HG03103 (cell line): ENCODE measurements around the gene GOLGA6B.
"Not testable (repeated sequence)": the region's sequence is repeated elsewhere in the genome, so short reads cannot be mapped to it uniquely, and the experiment has no call there.

Experiments
- ATAC-seq: cut with Tn5 transposase; IDR thresholded peaks from one replicate; pipeline ENCODE4 v1.9.1; 2021; ENCODE audit warnings: low read depth; ENCODE audit not compliant: unreplicated experiment

GOLGA6B gene, protein sequence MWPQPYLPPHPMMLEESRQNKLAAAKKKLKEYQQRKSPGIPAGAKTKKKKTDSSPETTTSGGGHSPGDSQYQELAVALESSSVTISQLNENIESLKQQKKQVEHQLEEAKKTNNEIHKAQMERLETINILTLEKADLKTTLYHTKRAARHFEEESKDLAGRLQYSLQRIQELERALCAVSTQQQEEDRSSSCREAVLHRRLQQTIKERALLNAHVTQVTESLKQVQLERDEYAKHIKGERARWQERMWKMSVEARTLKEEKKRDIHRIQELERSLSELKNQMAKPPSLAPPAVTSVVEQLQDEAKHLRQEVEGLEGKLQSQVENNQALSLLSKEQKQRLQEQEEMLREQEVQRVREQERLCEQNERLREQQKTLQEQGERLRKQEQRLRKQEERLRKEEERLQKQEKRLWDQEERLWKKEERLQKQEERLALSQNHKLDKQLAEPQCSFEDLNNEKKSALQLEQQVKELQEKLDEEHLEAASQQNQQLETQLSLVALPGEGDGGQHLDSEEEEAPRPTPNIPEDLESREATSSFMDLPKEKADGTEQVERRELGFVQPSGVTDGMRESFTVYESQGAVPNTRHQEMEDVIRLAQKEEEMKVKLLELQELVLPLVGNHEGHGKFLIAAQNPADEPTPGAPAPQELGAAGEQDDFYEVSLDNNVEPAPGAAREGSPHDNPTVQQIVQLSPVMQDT

DNA sequence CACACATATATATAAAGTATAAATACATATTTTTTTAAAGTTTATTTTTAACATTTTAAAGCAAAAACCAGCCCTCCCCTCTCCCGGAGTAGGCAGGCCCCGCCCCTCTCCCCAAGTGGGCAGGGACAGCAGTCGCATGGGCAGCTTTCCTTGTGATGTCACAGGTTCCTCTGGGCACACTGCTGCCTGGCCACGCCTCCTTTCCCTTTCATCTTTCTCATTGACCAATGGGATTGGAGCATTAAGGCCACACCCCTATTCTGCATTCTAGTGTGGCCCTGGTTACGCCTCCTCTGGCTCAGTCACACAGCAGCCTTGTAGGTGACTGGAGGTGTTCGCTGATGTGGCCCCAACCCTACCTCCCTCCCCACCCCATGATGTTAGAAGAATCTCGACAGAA lies at the start of gene GOLGA6B:
Gene GOLGA6B (plus strand): TSS at position 301 of the 400 bp plus-strand sequence. CDS start 41 bp downstream, at position 342.
- not testable (repeated sequence) for ATAC-seq

DNA sequence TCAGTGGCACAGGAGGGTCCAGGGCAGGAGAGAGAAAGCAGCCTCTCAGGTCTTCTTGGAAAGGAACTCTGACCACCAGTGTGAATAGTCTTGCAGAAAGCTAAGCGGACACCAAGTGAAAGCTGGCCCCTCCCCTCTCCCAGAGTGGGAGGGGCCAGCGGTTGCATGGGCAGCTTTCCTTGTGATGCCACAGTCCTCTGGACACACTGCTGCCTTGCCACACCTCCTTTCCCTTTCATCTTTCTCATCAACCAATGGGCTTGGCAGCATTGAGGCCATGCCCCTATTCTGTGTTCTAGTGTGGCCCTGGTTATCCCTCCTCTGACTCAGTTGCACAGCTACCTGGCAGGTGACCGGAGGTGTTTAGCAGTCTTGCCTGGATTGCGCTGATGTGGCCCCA lies 49.7 kb upstream of the GOLGA6B start:
- no peak for ATAC-seq

DNA sequence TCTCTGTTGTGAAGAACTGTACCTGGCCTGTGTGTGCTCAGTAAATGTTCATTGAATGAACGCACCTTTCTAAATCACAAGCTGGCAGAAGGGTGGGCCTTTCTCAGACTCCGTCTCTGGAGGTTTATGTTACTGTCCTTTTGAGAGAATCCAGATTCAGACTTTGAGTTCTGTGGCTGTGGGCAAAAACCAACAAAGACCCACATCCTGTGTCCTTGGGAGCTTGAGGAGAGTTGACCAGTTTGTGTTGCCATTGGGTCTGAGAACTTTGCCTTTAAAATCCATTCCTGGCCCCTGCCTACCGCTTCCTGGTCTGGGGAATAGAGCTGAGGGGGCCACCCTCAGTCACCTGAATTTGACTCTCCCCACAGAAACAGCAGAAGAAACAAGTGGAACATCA lies 46.4 kb upstream of the GOLGA6B start:
- ATAC-seq, result not testable (repeated sequence)

DNA sequence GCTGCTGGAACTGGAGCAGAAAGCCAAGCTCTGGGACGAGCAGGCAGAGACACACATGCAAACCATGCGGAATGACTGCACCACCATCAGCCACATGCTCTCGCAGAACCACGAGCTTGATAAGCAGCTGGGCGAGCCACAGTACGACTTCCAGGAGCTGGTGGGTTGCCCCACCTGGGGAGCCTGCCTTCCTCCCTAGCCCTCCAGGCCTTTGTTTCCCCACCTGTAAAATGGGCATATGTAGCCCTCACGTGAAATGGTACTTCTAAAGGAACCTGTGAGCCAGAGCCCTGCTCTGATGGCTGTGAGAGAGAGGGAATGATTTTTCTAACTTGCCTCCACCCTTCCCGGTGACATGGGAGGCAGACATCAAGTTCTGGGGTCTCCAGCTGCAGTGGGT lies 44.6 kb upstream of the GOLGA6B start:
- ATAC-seq, result no peak

DNA sequence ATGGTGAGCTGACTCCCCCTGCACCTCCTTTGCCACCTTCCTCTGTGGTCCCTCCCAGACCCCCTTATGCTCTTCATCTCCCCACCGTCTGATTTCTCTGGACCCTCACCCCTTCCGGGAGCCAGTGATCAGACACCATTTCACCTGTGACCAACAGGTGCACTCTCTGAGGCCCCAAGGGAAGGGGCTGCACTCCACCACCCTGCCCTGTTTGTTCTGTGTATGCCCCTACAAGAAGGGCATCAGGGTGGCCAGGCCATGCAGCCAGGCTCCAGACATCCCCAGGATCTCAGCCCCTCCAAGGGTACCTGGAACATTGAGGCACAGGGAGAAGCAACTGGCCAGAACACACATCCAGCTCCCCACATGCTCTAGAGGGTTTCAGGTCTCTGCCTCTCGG lies 42.2 kb upstream of the GOLGA6B start:
- not testable (repeated sequence) for ATAC-seq

DNA sequence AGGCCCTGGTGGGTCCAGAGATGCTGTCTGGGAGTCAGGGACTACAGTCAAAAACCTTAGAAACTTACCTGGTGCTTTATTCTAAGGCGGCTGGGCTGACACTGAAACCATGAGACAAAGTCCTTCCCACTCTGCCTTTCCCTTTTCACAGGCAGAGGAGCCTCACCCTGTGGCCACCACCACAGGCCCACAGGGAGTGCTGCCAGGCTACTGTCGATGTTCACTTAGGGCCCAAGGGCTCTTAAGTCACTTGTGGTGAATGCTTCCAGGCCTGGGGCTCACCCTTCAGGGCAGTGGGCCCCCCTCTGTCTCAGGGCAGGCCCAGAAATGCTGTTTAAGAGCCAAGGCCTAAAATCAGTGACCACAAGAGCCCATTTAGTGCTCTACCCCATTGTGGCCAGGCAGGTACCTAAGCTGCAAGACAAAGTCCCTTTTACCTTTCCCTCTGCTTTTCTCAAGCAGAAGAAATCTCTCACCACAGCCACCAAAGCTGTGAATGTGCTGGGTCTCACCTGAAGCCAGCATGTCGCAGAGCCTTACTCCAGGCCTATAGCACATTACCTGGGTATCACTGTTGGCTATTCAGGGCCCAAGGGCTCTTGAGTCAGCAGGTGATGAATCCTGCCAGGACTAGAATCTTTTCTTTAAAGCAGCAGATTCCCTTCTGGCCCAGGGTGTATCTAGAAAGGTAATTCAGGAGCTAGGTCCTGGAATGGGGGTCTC lies 39.5 kb upstream of the GOLGA6B start:
- no peak for ATAC-seq

DNA sequence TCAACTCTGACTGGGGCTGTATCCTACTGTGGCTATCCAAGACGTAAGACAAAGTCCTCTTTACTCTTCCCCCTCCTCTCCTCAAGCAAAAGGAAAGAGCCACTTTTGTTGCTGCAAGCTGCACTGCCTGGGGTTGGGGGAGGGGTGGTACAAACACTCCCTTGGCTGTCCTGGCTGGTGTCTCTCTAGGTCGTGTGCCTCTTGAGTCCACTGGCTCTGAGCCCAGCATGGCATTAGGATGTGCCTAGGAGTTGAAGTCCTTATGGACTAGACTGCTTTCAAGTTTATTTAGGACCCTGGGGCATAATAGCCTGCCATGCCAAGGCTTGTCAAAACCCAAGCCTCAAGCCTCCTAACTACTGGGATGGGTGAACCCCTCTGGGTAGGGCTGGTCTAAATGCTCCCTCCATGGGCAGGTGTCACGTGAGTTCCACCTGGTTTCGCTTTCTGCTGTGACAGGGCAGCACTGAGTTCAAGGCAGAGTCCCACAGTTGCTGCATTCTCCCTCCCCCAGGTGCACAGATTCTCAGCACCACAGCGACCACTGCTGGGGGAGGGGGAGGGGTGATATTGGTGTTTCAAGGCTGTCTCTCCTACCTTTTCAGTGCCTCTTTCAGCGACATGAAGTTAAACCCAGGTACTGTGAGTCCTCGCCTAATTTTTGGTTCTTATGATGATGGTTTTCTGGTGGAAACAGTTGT lies 38.8 kb upstream of the GOLGA6B start:
- ATAC-seq, result not testable (repeated sequence)

DNA sequence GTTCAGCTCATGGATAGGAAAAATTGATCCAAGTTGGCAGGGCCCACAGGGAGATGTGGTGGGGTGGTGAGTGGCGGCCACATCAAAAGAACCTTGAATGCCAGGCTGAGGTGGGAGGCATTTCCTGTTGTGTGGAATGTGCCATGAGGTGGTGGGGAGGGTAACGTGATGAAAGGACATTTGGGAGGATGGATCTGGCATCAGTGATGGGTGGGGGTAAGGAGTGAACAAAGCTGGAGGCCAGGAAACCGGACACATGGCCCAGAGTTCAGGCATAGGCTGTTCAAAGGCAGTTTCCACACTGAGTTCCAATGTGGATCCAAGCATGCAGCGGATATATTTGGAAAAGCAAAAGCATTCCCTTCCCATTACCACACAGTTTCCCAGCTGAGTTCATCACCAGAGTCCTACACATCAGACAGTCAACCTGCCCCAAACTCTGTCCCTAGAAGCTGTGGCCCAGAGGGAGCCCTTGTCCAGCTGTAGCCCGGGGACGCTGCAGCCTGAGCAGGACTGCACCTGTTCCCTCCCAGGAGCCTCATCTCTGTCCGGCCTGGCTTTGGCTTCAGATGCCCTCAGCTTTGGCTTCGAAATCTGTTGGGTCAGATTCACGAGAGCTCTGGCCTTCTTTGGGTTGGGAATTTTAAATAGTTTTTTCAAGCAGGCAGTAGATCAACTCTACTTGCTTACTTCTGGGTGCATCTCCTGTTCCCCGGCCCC lies 37.8 kb upstream of the GOLGA6B start:
- ATAC-seq, result no peak

DNA sequence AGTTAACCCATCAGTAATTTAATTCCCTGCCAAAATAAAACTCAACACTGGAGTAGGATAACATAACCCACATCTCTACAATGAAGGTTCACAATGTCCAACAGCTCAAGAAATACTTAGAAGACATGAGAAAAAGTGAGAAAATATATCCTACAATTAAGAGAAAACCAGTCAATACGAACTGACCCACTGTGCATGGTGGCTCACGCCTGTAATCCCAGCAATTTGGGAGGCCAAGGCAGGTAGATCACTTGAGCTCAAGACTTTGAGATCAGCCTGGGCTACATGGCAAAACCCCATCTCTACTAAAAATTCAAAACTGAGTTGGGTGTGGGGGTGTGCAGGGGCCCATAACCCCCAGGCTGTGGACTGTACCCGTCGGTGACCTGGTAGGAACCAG lies 30.6 kb upstream of the GOLGA6B start:
- ATAC-seq, result not testable (repeated sequence)

DNA sequence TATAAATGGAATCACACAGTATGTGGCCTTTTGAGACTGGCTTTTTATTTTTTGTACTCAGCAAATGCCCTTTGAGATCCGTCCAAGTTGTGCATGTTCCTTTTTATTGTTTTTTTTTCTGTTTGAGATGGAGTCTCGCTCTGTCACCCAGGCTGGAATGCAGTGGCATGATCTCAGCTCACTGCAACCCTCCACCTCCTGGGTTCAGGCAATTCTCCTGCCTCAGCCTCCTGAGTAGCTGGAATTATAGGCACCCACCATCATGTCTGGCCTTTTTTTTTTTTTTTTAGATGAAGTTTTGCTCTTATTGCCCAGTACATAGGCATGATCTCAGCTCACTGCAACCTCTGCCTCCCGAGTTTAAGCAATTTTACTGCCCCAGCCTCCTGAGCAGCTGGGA lies 28.3 kb upstream of the GOLGA6B start:
- not testable (repeated sequence) for ATAC-seq

DNA sequence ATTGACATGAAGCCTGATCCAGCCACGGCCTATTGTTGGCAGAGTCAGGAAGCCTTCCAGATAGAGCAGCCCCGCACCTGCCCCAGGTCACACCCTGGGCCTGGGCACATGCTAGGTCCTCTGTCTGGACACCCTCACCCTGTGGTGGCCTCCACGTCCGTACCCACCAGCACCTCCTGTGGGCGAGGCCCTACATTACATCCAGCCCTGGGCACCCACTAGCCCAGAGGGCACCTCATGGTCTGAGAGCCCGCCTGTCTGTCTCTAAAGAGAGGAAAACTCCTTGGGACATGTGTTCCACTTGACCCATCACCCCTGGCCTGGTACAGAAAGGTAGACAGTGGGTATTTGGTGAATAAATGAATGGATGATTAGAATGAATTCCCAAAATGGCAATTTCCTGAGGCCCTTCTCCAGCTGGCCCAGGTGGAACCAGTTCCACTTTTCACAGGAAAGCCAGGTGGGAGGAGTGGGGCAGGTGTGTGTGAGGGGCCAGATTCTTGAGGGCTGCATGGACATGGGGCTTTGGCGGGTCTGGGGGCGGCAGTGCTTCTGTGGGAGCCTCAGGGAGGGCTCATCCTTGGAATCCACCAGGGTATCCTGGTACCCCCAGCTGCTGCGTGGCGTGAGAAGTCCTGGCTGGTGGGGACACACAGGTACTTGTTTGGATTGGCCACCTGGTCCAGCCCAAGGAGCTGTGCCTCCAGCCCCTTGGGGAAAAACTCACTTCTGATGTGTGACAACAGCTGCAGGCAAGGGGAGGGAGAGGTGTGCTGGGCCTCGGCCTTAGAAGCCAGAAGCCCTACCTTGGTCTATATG lies 26.0 kb upstream of the GOLGA6B start:
- ATAC-seq, result not testable (repeated sequence)

DNA sequence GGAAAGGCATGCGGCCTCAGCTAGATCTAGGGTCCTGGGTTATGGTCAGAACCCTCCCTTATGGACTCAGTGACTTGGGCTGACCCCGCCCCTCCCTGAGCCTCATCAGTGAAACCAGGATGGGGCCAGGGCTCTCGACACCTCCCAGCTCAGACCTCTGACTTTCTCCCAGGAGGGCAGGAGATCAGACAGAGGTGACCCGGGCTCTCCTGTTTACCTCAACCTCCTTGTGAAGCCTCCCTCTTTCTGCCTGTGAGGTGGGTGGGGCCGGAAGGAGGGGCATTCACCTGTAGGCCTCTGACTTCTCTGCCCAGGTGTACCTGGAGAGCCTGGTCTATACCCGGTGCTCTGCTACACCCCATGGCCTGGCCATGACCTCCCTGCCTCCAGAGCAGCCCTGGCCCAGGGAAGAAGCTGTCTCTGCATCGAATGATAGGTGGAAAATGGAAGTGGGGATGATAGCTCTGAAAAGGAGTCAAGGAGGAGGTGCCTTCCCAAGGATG lies 25.4 kb upstream of the GOLGA6B start:
- not testable (repeated sequence) for ATAC-seq

DNA sequence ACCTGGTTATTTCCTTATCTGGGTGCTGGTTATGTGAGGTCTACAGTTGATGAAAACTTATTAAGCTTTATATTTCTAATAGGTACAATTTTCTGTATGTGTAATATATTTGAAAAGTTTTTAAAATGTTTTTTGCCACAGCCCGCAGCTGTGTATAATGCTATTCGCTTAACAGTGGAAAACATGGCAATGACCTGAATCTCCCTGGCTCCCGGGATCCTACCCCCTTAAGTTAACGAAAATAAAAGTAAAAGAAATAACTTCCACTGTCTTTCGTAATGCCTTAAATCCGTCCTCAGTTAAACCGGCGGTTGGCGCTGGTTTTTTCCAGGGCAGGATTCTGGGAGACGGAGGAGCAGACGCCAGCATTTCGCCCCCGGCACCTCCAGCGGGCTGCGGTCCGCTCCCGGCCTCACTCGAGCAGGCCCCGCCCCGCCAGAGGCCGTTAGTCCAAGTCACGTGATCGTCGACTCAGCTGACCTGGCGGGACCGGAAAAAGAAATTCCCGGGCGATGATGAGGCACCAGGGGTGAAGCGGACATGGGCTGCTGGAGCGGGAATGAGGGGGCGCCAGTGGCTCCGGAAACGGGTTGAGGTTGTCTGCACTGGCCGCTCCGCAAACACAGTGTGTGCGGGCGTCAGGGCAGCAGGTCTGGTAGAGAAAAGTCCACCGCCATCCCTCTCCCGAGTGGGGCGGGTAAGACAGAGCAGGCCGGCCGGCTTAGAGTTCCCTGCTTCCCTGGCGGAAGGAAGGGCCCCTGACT lies 17.8 kb upstream of the GOLGA6B start:
- ATAC-seq, result peak; percentile 72

DNA sequence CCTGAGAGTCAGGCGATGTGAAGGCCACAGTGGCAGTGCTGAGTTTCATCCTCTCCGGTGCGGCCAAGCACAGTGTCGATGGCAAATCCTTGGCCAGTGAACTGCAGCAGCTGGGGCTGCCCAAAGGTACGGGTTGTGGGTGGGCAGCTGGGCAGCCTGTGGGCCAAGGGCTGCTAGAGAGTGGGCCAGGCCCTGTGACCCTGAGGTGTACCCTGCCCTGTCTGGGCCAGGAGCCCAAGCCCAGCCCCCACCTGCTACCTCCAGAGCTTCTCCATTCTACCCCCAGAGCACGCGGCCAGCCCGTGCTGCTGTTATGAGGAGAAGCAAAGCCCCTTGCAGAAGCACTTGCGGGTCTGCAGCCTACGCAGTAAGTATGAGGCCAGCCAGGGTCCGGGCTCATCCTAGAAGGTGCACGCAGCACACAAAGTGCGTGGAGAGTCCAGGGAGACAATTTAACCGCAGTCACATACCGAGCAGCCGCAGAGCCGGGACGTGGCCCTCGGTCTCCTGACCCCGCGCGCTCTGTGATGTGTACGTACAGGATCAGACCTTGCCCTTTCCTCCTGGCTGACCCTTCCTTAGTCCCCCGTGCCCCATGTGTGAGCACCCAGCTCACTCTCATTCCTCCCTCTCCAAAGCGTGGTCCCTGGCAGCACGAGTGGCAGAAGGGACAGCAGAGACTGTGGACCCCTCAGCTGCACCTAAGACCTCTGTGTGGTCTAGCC lies 14.6 kb upstream of the GOLGA6B start:
- ATAC-seq, result not testable (repeated sequence)

DNA sequence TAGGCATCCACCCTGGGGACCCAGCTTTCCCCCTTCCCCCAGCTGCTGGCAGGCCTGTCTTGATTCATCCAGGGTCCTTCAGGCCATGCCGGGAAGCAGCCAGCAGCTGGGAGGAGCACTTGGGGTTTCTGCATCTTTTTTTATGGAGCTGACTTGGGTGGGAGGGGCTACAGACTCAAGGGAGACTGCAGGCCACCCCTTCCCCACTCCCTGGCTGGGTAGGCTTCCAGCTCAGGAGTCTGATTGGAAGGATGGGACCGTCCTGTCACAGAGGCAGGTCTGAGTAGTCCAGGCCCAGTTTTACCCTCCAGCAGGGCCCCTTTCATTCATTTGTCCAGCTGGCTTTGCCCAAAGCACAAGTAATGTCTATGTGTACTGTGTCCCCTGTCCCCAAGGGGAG lies 12.2 kb upstream of the GOLGA6B start:
- ATAC-seq, result not testable (repeated sequence)

DNA sequence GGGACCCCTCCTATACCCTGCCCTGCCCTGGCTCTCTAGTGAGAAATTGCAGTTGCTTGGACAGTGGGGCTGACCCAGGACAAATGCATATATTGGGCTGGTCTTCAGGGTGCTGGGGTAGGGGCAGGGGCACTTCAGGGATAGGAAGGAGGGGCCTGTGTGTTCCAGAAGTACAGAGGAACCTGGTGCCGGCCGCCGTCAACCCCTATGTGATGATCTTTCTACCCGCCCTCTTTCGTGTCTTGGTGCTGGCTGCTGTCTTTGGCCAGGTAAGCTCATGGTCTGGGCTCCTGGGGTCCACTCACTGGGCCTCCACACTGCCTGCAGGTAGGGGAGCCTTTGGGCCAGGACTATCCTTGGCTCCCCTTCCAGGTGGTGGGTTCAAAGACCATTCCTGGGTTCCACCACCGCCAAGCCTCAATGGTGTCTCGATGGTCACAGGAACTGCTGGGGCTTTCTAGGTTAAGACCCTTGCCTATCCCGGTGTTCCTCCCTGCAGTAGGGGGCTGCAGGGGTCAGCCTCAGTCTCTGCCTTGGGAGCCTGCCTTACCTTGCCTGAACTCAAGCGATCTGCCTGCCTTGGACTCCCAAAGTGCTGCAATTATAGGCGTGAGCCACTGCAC lies 5.8 kb upstream of the GOLGA6B start:
- not testable (repeated sequence) for ATAC-seq

DNA sequence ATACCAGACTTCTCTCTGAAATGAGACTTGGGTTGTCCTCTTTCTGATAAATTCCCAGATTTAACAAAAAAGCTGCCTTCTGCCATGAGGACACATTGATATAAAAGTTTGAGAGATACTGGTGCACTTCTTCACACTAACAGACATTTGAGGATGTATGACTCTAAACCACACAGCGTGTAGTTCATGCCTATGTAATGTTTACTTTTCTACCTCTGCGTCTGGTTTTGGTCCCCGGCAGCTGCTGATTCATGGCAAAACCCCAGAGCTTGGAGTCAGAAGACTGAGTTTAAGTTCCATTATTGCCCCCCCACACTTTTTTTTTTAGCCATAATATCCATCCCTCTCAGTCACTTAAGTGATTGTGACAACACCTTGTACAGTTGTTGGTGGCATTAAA lies 1.5 kb downstream of the GOLGA6B start:
- ATAC-seq, result not testable (repeated sequence)
